ENCODE results near the gene GALNT5. TPM values are rescaled to one million over a fixed set of nuclear protein-coding genes. Genes with fewer than 3 reads are reported as not detected.
A peak's percentile ranks its signal among the peaks of the same experiment; 100 is the strongest.
"Not testable (repeated sequence)": the region's sequence is repeated elsewhere in the genome, so short reads cannot be mapped to it uniquely, and the experiment has no call there.

The GALNT5 gene
- total RNA-seq, 5 donors from 2014 or later (not counting 1 experiment from before 2014, with no cell fraction given) = 0.09 to 0.23 (median 0.10) TPM; not detected in 2

- no peak overlapping the region for H3K4me3 ChIP-seq (ENCODE audit: control insufficient read depth in 1 of 2, extremely low read depth in 1 of 2, low read length in 1 of 2)
- H3K27me3 Mint-ChIP-seq = no peaks in the 10 kb centered on the region
- no peaks in the 10 kb centered on the region for H3K27me3 ChIP-seq (replicated peaks in 1 of 2; ENCODE audit: control insufficient read depth in 2 of 2, extremely low read depth in 1 of 2, insufficient read depth in 2 of 2, low read length in 1 of 2)
- H3K27ac Mint-ChIP-seq = no peak overlapping the region
- ChIA-PET CTCF (no interaction called here), POLR2A (interaction anchor here in 1 of 2 donors (0.6 kb wide), 1 partner anchor 148 kb away, joined by 4 read pairs; no protein-coding TSS in a partner anchor)
- DNase-seq (no peak), ATAC-seq (replicated peaks in 1 of 4) (no peak)
- H3K36me3 Mint-ChIP-seq = peaks cover 53% of the 10 kb centered on the region
- H3K9me3 ChIP-seq = no peaks in the 10 kb centered on the region
- H3K4me3 Mint-ChIP-seq = no peak overlapping the region
- H3K9me3 Mint-ChIP-seq = peaks cover 29 to 40% (median 30%) of the 10 kb centered on the region in 3 donors
- H3K27ac ChIP-seq (ENCODE audit: low read length) = no peak overlapping the region
- peaks cover 0 to 4% of the 10 kb centered on the region in 2 experiments for H3K4me1 ChIP-seq (ENCODE audit: control insufficient read depth in 1 of 2, extremely low read depth in 1 of 2, insufficient read depth in 2 of 2, low read length in 2 of 2)
- H3K4me1 Mint-ChIP-seq = peaks cover 43 to 64% (median 45%) of the 10 kb centered on the region in 3 donors
- peaks cover 0 to 2% of the 10 kb centered on the region in 2 donors for H3K36me3 ChIP-seq (ENCODE audit: control insufficient read depth in 2 of 2, extremely low read depth in 1 of 2, insufficient read depth in 1 of 2, low read length in 1 of 2)
- WGBS (ENCODE audit: insufficient coverage) = 78% methylated on average over 2 of the region's 4 CpGs
Observed at GRCh38 chr2:157339965-157340655, 82.6 kb downstream of the GALNT5 start.

- H3K4me3 Mint-ChIP-seq; H3K27me3 ChIP-seq (replicated peaks in 1 of 2; ENCODE audit: control insufficient read depth in 2 of 2, extremely low read depth in 1 of 2, insufficient read depth in 2 of 2, low read length in 1 of 2); H3K27me3 Mint-ChIP-seq; DNase-seq; POLR2A ChIA-PET; H3K27ac ChIP-seq (ENCODE audit: low read length); H3K9me3 ChIP-seq; H3K4me1 ChIP-seq (ENCODE audit: control insufficient read depth in 1 of 2, extremely low read depth in 1 of 2, insufficient read depth in 2 of 2, low read length in 2 of 2); H3K4me3 ChIP-seq (ENCODE audit: control insufficient read depth in 1 of 2, extremely low read depth in 1 of 2, low read length in 1 of 2); H3K36me3 ChIP-seq (ENCODE audit: control insufficient read depth in 2 of 2, extremely low read depth in 1 of 2, insufficient read depth in 1 of 2, low read length in 1 of 2); ATAC-seq (replicated peaks in 1 of 4): not testable (repeated sequence)
- peaks cover 29 to 44% (median 35%) of the 10 kb centered on the region in 3 donors for H3K9me3 Mint-ChIP-seq
- peaks cover 62% of the 10 kb centered on the region for H3K36me3 Mint-ChIP-seq
- WGBS (ENCODE audit: insufficient coverage) = 100% methylated on average over 1 of the region's 2 CpGs
- peak overlapping the region in 1 of 2 donors; percentile 16 for H3K27ac Mint-ChIP-seq
- CTCF ChIA-PET = interaction anchor here in 1 of 2 donors (0.6 kb wide), 1 partner anchor 944 kb away, joined by 5 read pairs; no protein-coding TSS in a partner anchor
- peaks cover 36 to 55% (median 38%) of the 10 kb centered on the region in 3 donors for H3K4me1 Mint-ChIP-seq
Observed at GRCh38 chr2:157341381-157341780, 83.9 kb downstream of the GALNT5 start.

GRCh38 chr2:157345647-157346389 is 88.3 kb downstream of the GALNT5 start:
- H3K4me1 Mint-ChIP-seq = peaks cover 34 to 56% (median 39%) of the 10 kb centered on the region in 3 donors
- POLR2A ChIA-PET = interaction anchor here (0.6 to 1.2 kb wide), 3 partner anchors 95 to 295 kb away, joined by 3 to 4 read pairs (median 4); no protein-coding TSS in a partner anchor
- no peaks in the 10 kb centered on the region for H3K9me3 ChIP-seq
- H3K4me3 Mint-ChIP-seq = no peak overlapping the region
- peaks cover 0 to 4% of the 10 kb centered on the region in 2 experiments for H3K4me1 ChIP-seq (ENCODE audit: control insufficient read depth in 1 of 2, extremely low read depth in 1 of 2, insufficient read depth in 2 of 2, low read length in 2 of 2)
- peak overlapping the region in 1 of 2 donors; percentile 45 for H3K27ac Mint-ChIP-seq
- no peak for ATAC-seq (replicated peaks in 1 of 4)
- no CpG with 5 or more reads among the region's 2 CpGs for WGBS (ENCODE audit: insufficient coverage)
- H3K36me3 Mint-ChIP-seq = peaks cover 55% of the 10 kb centered on the region
- H3K4me3 ChIP-seq (ENCODE audit: control insufficient read depth in 1 of 2, extremely low read depth in 1 of 2, low read length in 1 of 2) = no peak overlapping the region
- CTCF ChIA-PET = interaction anchor here (0.6 to 3.7 kb wide), 5 partner anchors 10 to 147 kb away, joined by 3 to 22 read pairs (median 9); no protein-coding TSS in a partner anchor
- H3K36me3 ChIP-seq (ENCODE audit: control insufficient read depth in 2 of 2, extremely low read depth in 1 of 2, insufficient read depth in 1 of 2, low read length in 1 of 2) = peaks cover 0 to 2% of the 10 kb centered on the region in 2 donors
- H3K27me3 ChIP-seq (replicated peaks in 1 of 2; ENCODE audit: control insufficient read depth in 2 of 2, extremely low read depth in 1 of 2, insufficient read depth in 2 of 2, low read length in 1 of 2) = no peaks in the 10 kb centered on the region
- H3K27ac ChIP-seq (ENCODE audit: low read length) = no peak overlapping the region
- peaks cover 29 to 40% (median 35%) of the 10 kb centered on the region in 3 donors for H3K9me3 Mint-ChIP-seq
- DNase-seq = no peak
- H3K27me3 Mint-ChIP-seq = no peaks in the 10 kb centered on the region

GRCh38 chr2:157348291-157348921 is 90.9 kb downstream of the GALNT5 start:
- H3K9me3 Mint-ChIP-seq = peaks cover 15 to 20% (median 19%) of the 10 kb centered on the region in 3 donors
- H3K27ac ChIP-seq (ENCODE audit: low read length) = no peak overlapping the region
- no peaks in the 10 kb centered on the region for H3K27me3 Mint-ChIP-seq
- ChIA-PET CTCF (interaction anchor here (0.6 to 3.7 kb wide), 5 partner anchors 10 to 251 kb away, joined by 3 to 22 read pairs (median 5); no protein-coding TSS in a partner anchor), POLR2A (interaction anchor here in 1 of 2 donors (0.6 kb wide), 2 partner anchors 58 to 113 kb away, joined by 3 read pairs; no protein-coding TSS in a partner anchor)
- peak in 2 of 4 experiments; percentile 30 to 54 for ATAC-seq (replicated peaks in 1 of 4)
- H3K27me3 ChIP-seq (replicated peaks in 1 of 2; ENCODE audit: control insufficient read depth in 2 of 2, extremely low read depth in 1 of 2, insufficient read depth in 2 of 2, low read length in 1 of 2) = no peaks in the 10 kb centered on the region
- peaks cover 47 to 55% (median 49%) of the 10 kb centered on the region in 3 donors for H3K4me1 Mint-ChIP-seq
- no peak overlapping the region for H3K4me3 ChIP-seq (ENCODE audit: control insufficient read depth in 1 of 2, extremely low read depth in 1 of 2, low read length in 1 of 2)
- peaks cover 0 to 1% of the 10 kb centered on the region in 2 donors for H3K36me3 ChIP-seq (ENCODE audit: control insufficient read depth in 2 of 2, extremely low read depth in 1 of 2, insufficient read depth in 1 of 2, low read length in 1 of 2)
- WGBS (ENCODE audit: insufficient coverage) = no CpG with 5 or more reads among the region's 3 CpGs
- H3K9me3 ChIP-seq = no peaks in the 10 kb centered on the region
- H3K4me3 Mint-ChIP-seq = peak overlapping the region in 2 of 3 donors; percentile 5 to 24
- peak overlapping the region; percentile 36 to 80 for H3K27ac Mint-ChIP-seq
- peaks cover 0 to 4% of the 10 kb centered on the region in 2 experiments for H3K4me1 ChIP-seq (ENCODE audit: control insufficient read depth in 1 of 2, extremely low read depth in 1 of 2, insufficient read depth in 2 of 2, low read length in 2 of 2)
- DNase-seq = no peak
- H3K36me3 Mint-ChIP-seq = peaks cover 31% of the 10 kb centered on the region

- peaks cover 0 to 10% of the 10 kb centered on the region in 2 experiments for H3K4me1 ChIP-seq (ENCODE audit: control insufficient read depth in 1 of 2, extremely low read depth in 1 of 2, insufficient read depth in 2 of 2, low read length in 2 of 2)
- H3K27me3 ChIP-seq (replicated peaks in 1 of 2; ENCODE audit: control insufficient read depth in 2 of 2, extremely low read depth in 1 of 2, insufficient read depth in 2 of 2, low read length in 1 of 2) = no peaks in the 10 kb centered on the region
- ATAC-seq (replicated peaks in 1 of 4) = no peak
- no peaks in the 10 kb centered on the region for H3K36me3 ChIP-seq (ENCODE audit: control insufficient read depth in 2 of 2, extremely low read depth in 1 of 2, insufficient read depth in 1 of 2, low read length in 1 of 2)
- no peaks in the 10 kb centered on the region for H3K27me3 Mint-ChIP-seq
- peaks cover 55 to 68% (median 57%) of the 10 kb centered on the region in 3 donors for H3K4me1 Mint-ChIP-seq
- 86% methylated on average over 1 of the region's 1 CpG for WGBS (ENCODE audit: insufficient coverage)
- peaks cover 0 to 8% (median 5%) of the 10 kb centered on the region in 3 donors for H3K9me3 Mint-ChIP-seq
- H3K27ac Mint-ChIP-seq = no peak overlapping the region
- no peaks in the 10 kb centered on the region for H3K9me3 ChIP-seq
- H3K4me3 ChIP-seq (ENCODE audit: control insufficient read depth in 1 of 2, extremely low read depth in 1 of 2, low read length in 1 of 2) = no peak overlapping the region
- peaks cover 24% of the 10 kb centered on the region for H3K36me3 Mint-ChIP-seq
- H3K4me3 Mint-ChIP-seq = no peak overlapping the region
- ChIA-PET POLR2A (no interaction called here), CTCF (interaction anchor here (0.9 to 2.3 kb wide), 5 partner anchors 13 to 43 kb away, joined by 3 to 10 read pairs (median 3); no protein-coding TSS in a partner anchor)
- H3K27ac ChIP-seq (ENCODE audit: low read length) = no peak overlapping the region
- no peak for DNase-seq
Observed at GRCh38 chr2:157349949-157350515, 92.5 kb downstream of the GALNT5 start.

Data from T-cell (primary cell).